ENCODE data around the gene MRPL2.

GRCh38 chr6:43061861-43062260 is 2.6 kb upstream of the MRPL2 start:
- no peak for TF ChIP-seq CTCF (IDR thresholded peaks at IDR 0.05; ENCODE audit: low read depth, low read length, missing input control)
- no peak for TF ChIP-seq TAF1 (conservative IDR thresholded peaks at IDR 0.05)
- no peak for TF ChIP-seq FOXA1 (IDR thresholded peaks at IDR 0.05)
- TF ChIP-seq, protein P1, sequence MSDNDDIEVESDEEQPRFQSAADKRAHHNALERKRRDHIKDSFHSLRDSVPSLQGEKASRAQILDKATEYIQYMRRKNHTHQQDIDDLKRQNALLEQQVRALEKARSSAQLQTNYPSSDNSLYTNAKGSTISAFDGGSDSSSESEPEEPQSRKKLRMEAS (IDR thresholded peaks at IDR 0.05) = no peak
- no peak for TF ChIP-seq RAD21 (IDR thresholded peaks at IDR 0.05)
- TF ChIP-seq SP1 (IDR thresholded peaks at IDR 0.05) = no peak
- TF ChIP-seq, protein P2, sequence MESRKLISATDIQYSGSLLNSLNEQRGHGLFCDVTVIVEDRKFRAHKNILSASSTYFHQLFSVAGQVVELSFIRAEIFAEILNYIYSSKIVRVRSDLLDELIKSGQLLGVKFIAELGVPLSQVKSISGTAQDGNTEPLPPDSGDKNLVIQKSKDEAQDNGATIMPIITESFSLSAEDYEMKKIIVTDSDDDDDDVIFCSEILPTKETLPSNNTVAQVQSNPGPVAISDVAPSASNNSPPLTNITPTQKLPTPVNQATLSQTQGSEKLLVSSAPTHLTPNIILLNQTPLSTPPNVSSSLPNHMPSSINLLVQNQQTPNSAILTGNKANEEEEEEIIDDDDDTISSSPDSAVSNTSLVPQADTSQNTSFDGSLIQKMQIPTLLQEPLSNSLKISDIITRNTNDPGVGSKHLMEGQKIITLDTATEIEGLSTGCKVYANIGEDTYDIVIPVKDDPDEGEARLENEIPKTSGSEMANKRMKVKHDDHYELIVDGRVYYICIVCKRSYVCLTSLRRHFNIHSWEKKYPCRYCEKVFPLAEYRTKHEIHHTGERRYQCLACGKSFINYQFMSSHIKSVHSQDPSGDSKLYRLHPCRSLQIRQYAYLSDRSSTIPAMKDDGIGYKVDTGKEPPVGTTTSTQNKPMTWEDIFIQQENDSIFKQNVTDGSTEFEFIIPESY (IDR thresholded peaks at IDR 0.05) = no peak
- no peak for TF ChIP-seq ATF3 (IDR thresholded peaks at IDR 0.05)
- no peak for TF ChIP-seq RXRA (IDR thresholded peaks at IDR 0.05)
- TF ChIP-seq YY1 (IDR thresholded peaks at IDR 0.05) = no peak
- no peak for TF ChIP-seq EGR1 (IDR thresholded peaks at IDR 0.05; ENCODE audit: low read depth in 2 of 2)
- no peak for TF ChIP-seq HNF4G (IDR thresholded peaks at IDR 0.05)

Data from liver (tissue), 3 donors.